ENCODE measurements around the gene POP5. TPM values are rescaled to one million over a fixed set of nuclear protein-coding genes. Genes with fewer than 3 reads are reported as not detected.

The POP5 gene
- total RNA-seq, 5 donors from 2014 or later (not counting 1 experiment from before 2014, with no cell fraction given), result 40.6 to 69.0 (median 63.1) TPM

GRCh38 chr12:120571299-120571698 lies 9.9 kb downstream of the POP5 start:
- CTCF ChIA-PET, result interaction anchor here (0.5 to 0.7 kb wide), 3 partner anchors 10 to 1075 kb away, joined by 3 to 7 read pairs (median 3); partner anchors contain the start of gene POP5 (in 1 of the 2)
- H3K36me3 Mint-ChIP-seq, result peaks cover 56% of the 10 kb centered on the region
- no peak for DNase-seq
- H3K9me3 ChIP-seq, result no peaks in the 10 kb centered on the region
- H3K27me3 ChIP-seq (replicated peaks in 1 of 2; ENCODE audit: control insufficient read depth in 2 of 2, extremely low read depth in 1 of 2, insufficient read depth in 2 of 2, low read length in 1 of 2), result no peaks in the 10 kb centered on the region
- no peaks in the 10 kb centered on the region for H3K4me1 ChIP-seq (ENCODE audit: control insufficient read depth in 1 of 2, extremely low read depth in 1 of 2, insufficient read depth in 2 of 2, low read length in 2 of 2)
- peaks cover 36 to 90% of the 10 kb centered on the region in 2 donors for H3K36me3 ChIP-seq (ENCODE audit: control insufficient read depth in 2 of 2, extremely low read depth in 1 of 2, insufficient read depth in 1 of 2, low read length in 1 of 2)
- 96% methylated on average over 4 of the region's 5 CpGs for WGBS (ENCODE audit: insufficient coverage)
- POLR2A ChIA-PET, result interaction anchor here (0.7 to 1.0 kb wide), 2 partner anchors 10 to 715 kb away, joined by 4 read pairs; partner anchors contain the start of gene POP5 (in 1 of the 2)
- no peak overlapping the region for H3K27ac Mint-ChIP-seq
- H3K4me3 ChIP-seq (ENCODE audit: control insufficient read depth in 1 of 2, extremely low read depth in 1 of 2, low read length in 1 of 2), result no peak overlapping the region
- no peaks in the 10 kb centered on the region for H3K9me3 Mint-ChIP-seq
- ATAC-seq (replicated peaks in 1 of 4), result no peak
- H3K27me3 Mint-ChIP-seq, result no peaks in the 10 kb centered on the region
- H3K4me3 Mint-ChIP-seq, result no peak overlapping the region
- H3K4me1 Mint-ChIP-seq, result no peaks in the 10 kb centered on the region
- no peak overlapping the region for H3K27ac ChIP-seq (ENCODE audit: low read length)

- CTCF ChIA-PET, result no interaction called here
- no peaks in the 10 kb centered on the region for H3K9me3 Mint-ChIP-seq
- no peak for ATAC-seq (replicated peaks in 1 of 4)
- 94% methylated on average over 8 of the region's 11 CpGs for WGBS (ENCODE audit: insufficient coverage)
- POLR2A ChIA-PET, result no interaction called here
- peaks cover 8 to 88% of the 10 kb centered on the region in 2 donors for H3K36me3 ChIP-seq (ENCODE audit: control insufficient read depth in 2 of 2, extremely low read depth in 1 of 2, insufficient read depth in 1 of 2, low read length in 1 of 2)
- H3K4me3 Mint-ChIP-seq, result no peak overlapping the region
- no peak for DNase-seq
- no peak overlapping the region for H3K4me3 ChIP-seq (ENCODE audit: control insufficient read depth in 1 of 2, extremely low read depth in 1 of 2, low read length in 1 of 2)
- H3K27me3 Mint-ChIP-seq, result no peaks in the 10 kb centered on the region
- H3K9me3 ChIP-seq, result no peaks in the 10 kb centered on the region
- H3K4me1 Mint-ChIP-seq, result no peaks in the 10 kb centered on the region
- peak overlapping the region in 1 of 2 donors; percentile 39 for H3K27ac Mint-ChIP-seq
- H3K4me1 ChIP-seq (ENCODE audit: control insufficient read depth in 1 of 2, extremely low read depth in 1 of 2, insufficient read depth in 2 of 2, low read length in 2 of 2), result no peaks in the 10 kb centered on the region
- no peaks in the 10 kb centered on the region for H3K27me3 ChIP-seq (replicated peaks in 1 of 2; ENCODE audit: control insufficient read depth in 2 of 2, extremely low read depth in 1 of 2, insufficient read depth in 2 of 2, low read length in 1 of 2)
- H3K27ac ChIP-seq (ENCODE audit: low read length), result no peak overlapping the region
- H3K36me3 Mint-ChIP-seq, result peaks cover 53% of the 10 kb centered on the region
Measured at GRCh38 chr12:120563495-120563894, 17.7 kb downstream of the POP5 start.

DNA sequence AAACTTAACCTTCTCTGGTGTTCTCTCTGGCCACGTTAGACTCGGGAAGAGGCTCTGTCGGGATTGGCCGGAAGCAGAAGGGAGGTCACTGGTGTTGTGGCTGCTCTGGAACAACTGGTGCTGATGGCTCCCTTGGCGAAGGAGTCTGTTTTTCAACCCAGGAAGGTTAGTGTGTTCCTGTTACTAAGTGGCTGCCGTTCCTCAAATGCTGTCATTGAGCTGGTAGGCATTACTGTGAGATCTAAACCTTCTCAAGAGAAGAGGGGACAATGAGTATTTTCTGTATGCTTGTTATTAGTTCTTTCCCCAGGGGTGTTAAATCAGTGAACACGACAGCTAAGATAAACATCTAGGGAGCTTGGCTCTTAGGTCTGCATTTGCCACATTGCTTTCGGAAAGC lies 18.3 kb downstream of the POP5 start:
- Mint-ChIP-seq H3K36me3 (peaks cover 54% of the 10 kb centered on the region), H3K4me3 (no peak overlapping the region), H3K27me3 (no peaks in the 10 kb centered on the region), H3K4me1 (peaks cover 0 to under 1% (median under 1%) of the 10 kb centered on the region in 3 donors), H3K27ac (peak overlapping the region in 1 of 2 donors; percentile 39), H3K9me3 (no peaks in the 10 kb centered on the region)
- DNase-seq (no peak), ATAC-seq (replicated peaks in 1 of 4) (no peak)
- Histone ChIP-seq H3K27ac (ENCODE audit: low read length) (no peak overlapping the region), H3K9me3 (no peaks in the 10 kb centered on the region), H3K36me3 (ENCODE audit: control insufficient read depth in 2 of 2, extremely low read depth in 1 of 2, insufficient read depth in 1 of 2, low read length in 1 of 2) (peaks cover 8 to 86% of the 10 kb centered on the region in 2 donors), H3K27me3 (replicated peaks in 1 of 2; ENCODE audit: control insufficient read depth in 2 of 2, extremely low read depth in 1 of 2, insufficient read depth in 2 of 2, low read length in 1 of 2) (no peaks in the 10 kb centered on the region), H3K4me3 (ENCODE audit: control insufficient read depth in 1 of 2, extremely low read depth in 1 of 2, low read length in 1 of 2) (no peak overlapping the region), H3K4me1 (ENCODE audit: control insufficient read depth in 1 of 2, extremely low read depth in 1 of 2, insufficient read depth in 2 of 2, low read length in 2 of 2) (no peaks in the 10 kb centered on the region)
- 94% methylated on average over 7 of the region's 8 CpGs for whole genome bisulfite sequencing (ENCODE audit: insufficient coverage)
- ChIA-PET CTCF (no interaction called here), POLR2A (no interaction called here)

- H3K27ac ChIP-seq (ENCODE audit: low read length), result no peak overlapping the region
- H3K27me3 Mint-ChIP-seq, result no peaks in the 10 kb centered on the region
- no peaks in the 10 kb centered on the region for H3K9me3 Mint-ChIP-seq
- DNase-seq, result no peak
- H3K9me3 ChIP-seq, result no peaks in the 10 kb centered on the region
- CTCF ChIA-PET, result no interaction called here
- POLR2A ChIA-PET, result no interaction called here
- H3K36me3 ChIP-seq (ENCODE audit: control insufficient read depth in 2 of 2, extremely low read depth in 1 of 2, insufficient read depth in 1 of 2, low read length in 1 of 2), result peaks cover 21 to 78% of the 10 kb centered on the region in 2 donors
- H3K4me1 ChIP-seq (ENCODE audit: control insufficient read depth in 1 of 2, extremely low read depth in 1 of 2, insufficient read depth in 2 of 2, low read length in 2 of 2), result peaks cover 0 to 2% of the 10 kb centered on the region in 2 experiments
- H3K4me3 Mint-ChIP-seq, result no peak overlapping the region
- no peaks in the 10 kb centered on the region for H3K27me3 ChIP-seq (replicated peaks in 1 of 2; ENCODE audit: control insufficient read depth in 2 of 2, extremely low read depth in 1 of 2, insufficient read depth in 2 of 2, low read length in 1 of 2)
- WGBS (ENCODE audit: insufficient coverage), result 78% methylated on average over 1 of the region's 2 CpGs
- H3K36me3 Mint-ChIP-seq, result peaks cover 41% of the 10 kb centered on the region
- ATAC-seq (replicated peaks in 1 of 4), result no peak
- peaks cover 0 to 17% (median 9%) of the 10 kb centered on the region in 3 donors for H3K4me1 Mint-ChIP-seq
- no peak overlapping the region for H3K27ac Mint-ChIP-seq
- no peak overlapping the region for H3K4me3 ChIP-seq (ENCODE audit: control insufficient read depth in 1 of 2, extremely low read depth in 1 of 2, low read length in 1 of 2)
Measured at GRCh38 chr12:120557589-120557988, 23.6 kb downstream of the POP5 start.

- peaks cover 8 to 28% (median 20%) of the 10 kb centered on the region in 3 donors for H3K4me1 Mint-ChIP-seq
Measured at GRCh38 chr12:120554678-120555077, 26.5 kb downstream of the POP5 start.

GRCh38 chr12:120546050-120546386 lies 35.2 kb downstream of the POP5 start:
- WGBS (ENCODE audit: insufficient coverage), result no CpG with 5 or more reads among the region's 3 CpGs
- Histone ChIP-seq H3K4me3 (ENCODE audit: control insufficient read depth in 1 of 2, extremely low read depth in 1 of 2, low read length in 1 of 2) (no peak overlapping the region), H3K4me1 (ENCODE audit: control insufficient read depth in 1 of 2, extremely low read depth in 1 of 2, insufficient read depth in 2 of 2, low read length in 2 of 2) (peaks cover 0 to 25% of the 10 kb centered on the region in 2 experiments), H3K9me3 (no peaks in the 10 kb centered on the region), H3K27ac (ENCODE audit: low read length) (no peak overlapping the region), H3K27me3 (replicated peaks in 1 of 2; ENCODE audit: control insufficient read depth in 2 of 2, extremely low read depth in 1 of 2, insufficient read depth in 2 of 2, low read length in 1 of 2) (no peaks in the 10 kb centered on the region), H3K36me3 (ENCODE audit: control insufficient read depth in 2 of 2, extremely low read depth in 1 of 2, insufficient read depth in 1 of 2, low read length in 1 of 2) (peaks cover 9 to 56% of the 10 kb centered on the region in 2 donors)
- no peaks in the 10 kb centered on the region for H3K27me3 Mint-ChIP-seq
- CTCF ChIA-PET, result no interaction called here
- DNase-seq (no peak), ATAC-seq (replicated peaks in 1 of 4) (no peak)
- H3K36me3 Mint-ChIP-seq, result peaks cover 10% of the 10 kb centered on the region
- no peaks in the 10 kb centered on the region for H3K9me3 Mint-ChIP-seq
- H3K4me3 Mint-ChIP-seq, result no peak overlapping the region
- peaks cover 28 to 47% (median 42%) of the 10 kb centered on the region in 3 donors for H3K4me1 Mint-ChIP-seq
- POLR2A ChIA-PET, result interaction anchor here in 1 of 2 donors (0.8 kb wide), 1 partner anchor 86 kb away, joined by 4 read pairs; no protein-coding TSS in a partner anchor
- H3K27ac Mint-ChIP-seq, result no peak overlapping the region

More at GRCh38 chr12:120554678-120555077, 26.5 kb downstream of the POP5 start:
- Mint-ChIP-seq H3K9me3 (no peaks in the 10 kb centered on the region), H3K4me3 (no peak overlapping the region), H3K27me3 (no peaks in the 10 kb centered on the region), H3K36me3 (peaks cover 25% of the 10 kb centered on the region), H3K27ac (no peak overlapping the region)
- ChIA-PET CTCF (no interaction called here), POLR2A (interaction anchor here (0.5 to 0.6 kb wide), 3 partner anchors 14 to 616 kb away, joined by 3 to 4 read pairs (median 3); no protein-coding TSS in a partner anchor)
- H3K4me3 ChIP-seq (ENCODE audit: control insufficient read depth in 1 of 2, extremely low read depth in 1 of 2, low read length in 1 of 2), result no peak overlapping the region
- no peak overlapping the region for H3K27ac ChIP-seq (ENCODE audit: low read length)
- peaks cover 24 to 70% of the 10 kb centered on the region in 2 donors for H3K36me3 ChIP-seq (ENCODE audit: control insufficient read depth in 2 of 2, extremely low read depth in 1 of 2, insufficient read depth in 1 of 2, low read length in 1 of 2)
- peaks cover 0 to 11% of the 10 kb centered on the region in 2 experiments for H3K4me1 ChIP-seq (ENCODE audit: control insufficient read depth in 1 of 2, extremely low read depth in 1 of 2, insufficient read depth in 2 of 2, low read length in 2 of 2)
- no peak for ATAC-seq (replicated peaks in 1 of 4)
- WGBS (ENCODE audit: insufficient coverage), result no CpG with 5 or more reads among the region's 1 CpG
- H3K27me3 ChIP-seq (replicated peaks in 1 of 2; ENCODE audit: control insufficient read depth in 2 of 2, extremely low read depth in 1 of 2, insufficient read depth in 2 of 2, low read length in 1 of 2), result no peaks in the 10 kb centered on the region
- no peaks in the 10 kb centered on the region for H3K9me3 ChIP-seq
- no peak for DNase-seq

Measured in T-cell (primary cell).